OCI-LY7 (cell line): ENCODE measurements around the gene GPD1L.

ENCODE experiments used
- EZH2phosphoT487 ChIP-seq: fragments of 200-600 bp; sonication (generic); IDR thresholded peaks from 2 replicates; pipeline ENCODE4 v1.6.1; 2018; ENCODE audit warnings: low read depth, borderline replicate concordance, mild to moderate bottlenecking, mixed run types, antibody characterized with exemption, low read length, moderate library complexity, mixed read lengths
- TF ChIP-seq, protein P1 (sequence below): fragments of 200-600 bp; sonication (generic); conservative IDR thresholded peaks from 2 replicates; pipeline ENCODE4 v1.5.1; 2014; ENCODE audit warnings: mild to moderate bottlenecking, antibody characterized with exemption, low read length, moderate library complexity, mixed read lengths

DNA sequence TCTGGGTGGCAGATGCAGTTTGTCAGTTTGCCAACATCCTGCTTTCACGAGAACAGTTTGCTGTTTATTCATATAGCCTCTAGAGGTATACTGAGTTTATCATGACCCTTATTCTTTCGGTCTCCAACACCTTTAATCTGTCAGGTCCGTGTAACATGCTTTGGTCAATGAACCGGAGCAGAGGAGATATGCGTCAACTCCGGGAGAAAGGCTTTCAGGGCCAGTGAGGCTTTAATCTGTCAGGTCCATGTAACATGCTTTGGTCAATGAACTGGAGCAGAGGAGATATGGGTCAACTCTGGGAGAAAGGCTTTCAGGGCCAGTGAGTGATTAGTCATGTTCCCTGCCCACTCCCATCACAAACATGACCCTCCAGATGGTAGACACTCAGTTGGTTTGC is 16.9 kb upstream of the GPD1L start:
- TF ChIP-seq, protein P1, sequence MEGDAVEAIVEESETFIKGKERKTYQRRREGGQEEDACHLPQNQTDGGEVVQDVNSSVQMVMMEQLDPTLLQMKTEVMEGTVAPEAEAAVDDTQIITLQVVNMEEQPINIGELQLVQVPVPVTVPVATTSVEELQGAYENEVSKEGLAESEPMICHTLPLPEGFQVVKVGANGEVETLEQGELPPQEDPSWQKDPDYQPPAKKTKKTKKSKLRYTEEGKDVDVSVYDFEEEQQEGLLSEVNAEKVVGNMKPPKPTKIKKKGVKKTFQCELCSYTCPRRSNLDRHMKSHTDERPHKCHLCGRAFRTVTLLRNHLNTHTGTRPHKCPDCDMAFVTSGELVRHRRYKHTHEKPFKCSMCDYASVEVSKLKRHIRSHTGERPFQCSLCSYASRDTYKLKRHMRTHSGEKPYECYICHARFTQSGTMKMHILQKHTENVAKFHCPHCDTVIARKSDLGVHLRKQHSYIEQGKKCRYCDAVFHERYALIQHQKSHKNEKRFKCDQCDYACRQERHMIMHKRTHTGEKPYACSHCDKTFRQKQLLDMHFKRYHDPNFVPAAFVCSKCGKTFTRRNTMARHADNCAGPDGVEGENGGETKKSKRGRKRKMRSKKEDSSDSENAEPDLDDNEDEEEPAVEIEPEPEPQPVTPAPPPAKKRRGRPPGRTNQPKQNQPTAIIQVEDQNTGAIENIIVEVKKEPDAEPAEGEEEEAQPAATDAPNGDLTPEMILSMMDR, result no peak
- no peak for TF ChIP-seq EZH2phosphoT487
